GM21390 (cell line): ENCODE data around the gene CHCHD10.
A peak's percentile ranks its signal among the peaks of the same experiment; 100 is the strongest.

Experiments
- ATAC-seq: cut with Tn5 transposase; IDR thresholded peaks from one replicate; pipeline ENCODE4 v1.9.1; 2021; ENCODE audit not compliant: unreplicated experiment

Gene CHCHD10

DNA sequence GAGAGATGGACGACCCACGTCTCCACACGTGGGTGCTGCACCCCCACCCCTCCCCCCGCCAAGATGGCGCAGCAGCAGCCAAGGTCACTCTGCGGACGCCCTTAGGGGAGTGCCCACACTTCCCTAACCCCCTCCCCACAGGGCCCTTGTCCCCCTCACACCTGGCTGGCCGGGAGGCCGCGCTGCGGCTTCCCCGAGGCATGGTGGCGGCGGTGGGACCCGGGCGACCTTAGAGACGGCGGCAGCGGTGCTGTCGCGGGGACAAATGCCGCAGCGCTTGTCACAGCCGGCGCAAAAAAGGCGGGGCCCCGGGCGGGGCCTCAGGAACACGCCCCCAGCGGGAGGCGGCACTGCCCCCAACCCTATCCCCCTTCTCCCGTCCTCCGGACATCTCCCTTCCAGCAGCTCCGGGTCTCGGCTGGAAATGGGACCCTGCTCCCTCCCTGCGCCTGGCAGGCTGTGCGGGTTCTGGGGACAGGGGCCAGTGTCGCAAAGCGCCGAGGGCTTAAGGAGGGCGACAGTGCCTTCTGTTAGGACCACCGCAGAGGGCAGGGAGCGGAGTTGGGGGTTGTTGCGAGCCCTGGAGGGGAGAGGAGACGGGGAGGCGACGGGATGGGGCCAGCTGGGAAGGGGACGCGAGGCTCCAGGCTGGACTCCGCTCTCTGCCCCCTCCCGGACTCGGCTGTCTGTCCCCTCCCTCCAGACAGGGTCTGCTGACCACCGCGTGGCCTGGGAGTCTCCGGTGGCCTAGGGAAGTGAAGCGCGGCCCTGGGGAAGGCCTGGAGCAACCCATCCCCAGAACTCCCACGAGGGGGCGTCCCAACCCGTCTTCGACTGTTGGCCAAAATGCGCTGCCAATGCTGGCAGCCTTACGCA is at the start of gene CHCHD10:
Gene CHCHD10, minus strand, starts transcription at position 300 of the 876 bp plus-strand sequence. Its CDS starts 98 bp downstream, at position 202.
- no peak for ATAC-seq

GRCh38 chr22:23817146-23817545 is 49.4 kb upstream of the CHCHD10 start:
- no peak for ATAC-seq

- ATAC-seq: no peak
These were observed 48.6 kb upstream of the CHCHD10 start for GRCh38 chr22:23816156-23816976.

DNA sequence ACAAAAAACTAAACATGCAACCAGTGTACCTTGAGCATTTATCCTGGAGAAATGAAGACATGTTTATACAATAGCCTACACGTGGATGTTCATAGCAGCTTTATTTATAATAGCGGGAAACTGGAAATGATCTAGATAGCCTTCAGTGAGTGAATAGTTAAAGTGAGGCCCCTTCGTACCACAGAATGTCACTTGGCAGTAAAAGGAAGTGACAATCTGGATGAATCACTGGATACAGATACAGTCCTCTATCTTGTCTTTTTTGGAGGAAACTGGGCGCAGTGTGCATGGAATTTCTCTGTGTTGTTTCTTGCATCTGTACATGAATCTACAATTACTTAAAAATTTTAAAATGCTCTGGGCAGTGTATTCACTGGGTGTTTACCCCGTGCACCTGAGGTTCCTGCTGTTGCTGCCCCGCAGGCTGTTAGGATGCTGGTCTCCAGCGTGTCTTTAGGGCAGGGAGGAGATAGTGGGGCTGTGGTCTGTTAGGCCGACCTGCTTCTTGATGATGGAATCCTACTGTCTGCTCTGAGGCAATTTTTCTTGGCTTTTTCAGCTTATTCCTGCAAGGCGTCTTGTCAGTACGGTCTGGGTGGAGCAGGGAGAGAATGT is 47.9 kb upstream of the CHCHD10 start:
- no peak for ATAC-seq

DNA sequence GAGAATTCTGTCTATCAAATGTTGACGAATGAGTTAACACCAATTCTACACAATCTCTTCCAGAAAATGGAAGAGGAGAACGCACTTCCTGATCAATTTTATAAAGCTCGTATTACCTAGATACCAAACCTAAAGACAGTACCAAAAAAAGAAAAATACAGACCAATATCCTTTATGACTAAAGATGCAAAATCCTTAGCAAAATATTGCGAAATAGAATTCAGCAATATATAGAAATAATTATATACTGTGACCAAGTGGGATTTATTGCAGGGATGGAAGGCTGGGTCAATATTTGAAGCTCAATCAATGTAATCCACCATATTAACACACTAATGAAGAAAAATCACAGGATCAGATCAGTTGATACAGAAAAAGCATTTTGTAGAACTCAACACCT is 44.6 kb upstream of the CHCHD10 start:
- ATAC-seq: no peak

DNA sequence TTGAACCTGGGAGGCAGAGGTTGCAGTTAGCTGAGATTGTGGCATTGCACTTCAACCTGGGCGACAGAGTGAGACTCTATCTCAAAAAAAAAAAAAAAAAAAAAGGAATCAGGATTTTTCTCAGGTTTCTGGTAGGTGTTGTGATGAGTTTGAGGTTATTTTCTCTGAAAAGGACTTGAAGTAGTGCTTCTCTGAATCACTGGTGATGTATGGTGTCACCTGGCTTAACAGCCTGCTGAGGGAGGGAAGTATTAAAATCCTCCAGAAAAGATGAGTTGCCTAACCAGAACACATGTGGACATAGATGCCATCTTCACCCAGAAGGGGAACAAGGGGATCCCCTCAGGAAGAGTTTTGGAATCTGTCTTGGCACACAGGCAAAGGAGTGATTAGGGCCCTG is 39.1 kb upstream of the CHCHD10 start:
- no peak for ATAC-seq

DNA sequence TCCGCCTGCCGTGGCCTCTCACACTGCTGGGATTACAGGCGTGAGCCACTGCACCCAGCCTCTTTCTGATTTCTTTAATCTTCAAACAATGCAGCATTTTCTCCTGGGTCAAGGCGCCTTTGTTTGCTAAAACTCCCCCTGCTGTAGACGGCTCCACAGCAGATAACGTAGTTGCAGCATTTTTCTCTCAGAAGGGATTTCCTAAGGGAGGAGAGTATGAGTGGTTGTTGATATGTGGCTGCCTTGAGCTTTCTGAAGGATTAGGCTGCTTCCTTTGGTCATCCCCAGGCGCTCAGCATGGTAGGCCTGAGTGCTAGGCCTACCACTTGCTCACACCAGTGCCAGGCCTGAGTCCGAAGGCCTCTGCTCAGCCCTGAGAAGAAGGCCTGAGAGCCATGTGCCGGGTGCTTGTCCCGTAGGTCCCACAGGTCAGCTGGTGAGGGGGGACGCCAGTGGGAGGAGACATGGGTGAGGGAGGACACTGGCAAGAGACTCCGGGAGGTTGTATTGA is 37.1 kb upstream of the CHCHD10 start:
- ATAC-seq: no peak

DNA sequence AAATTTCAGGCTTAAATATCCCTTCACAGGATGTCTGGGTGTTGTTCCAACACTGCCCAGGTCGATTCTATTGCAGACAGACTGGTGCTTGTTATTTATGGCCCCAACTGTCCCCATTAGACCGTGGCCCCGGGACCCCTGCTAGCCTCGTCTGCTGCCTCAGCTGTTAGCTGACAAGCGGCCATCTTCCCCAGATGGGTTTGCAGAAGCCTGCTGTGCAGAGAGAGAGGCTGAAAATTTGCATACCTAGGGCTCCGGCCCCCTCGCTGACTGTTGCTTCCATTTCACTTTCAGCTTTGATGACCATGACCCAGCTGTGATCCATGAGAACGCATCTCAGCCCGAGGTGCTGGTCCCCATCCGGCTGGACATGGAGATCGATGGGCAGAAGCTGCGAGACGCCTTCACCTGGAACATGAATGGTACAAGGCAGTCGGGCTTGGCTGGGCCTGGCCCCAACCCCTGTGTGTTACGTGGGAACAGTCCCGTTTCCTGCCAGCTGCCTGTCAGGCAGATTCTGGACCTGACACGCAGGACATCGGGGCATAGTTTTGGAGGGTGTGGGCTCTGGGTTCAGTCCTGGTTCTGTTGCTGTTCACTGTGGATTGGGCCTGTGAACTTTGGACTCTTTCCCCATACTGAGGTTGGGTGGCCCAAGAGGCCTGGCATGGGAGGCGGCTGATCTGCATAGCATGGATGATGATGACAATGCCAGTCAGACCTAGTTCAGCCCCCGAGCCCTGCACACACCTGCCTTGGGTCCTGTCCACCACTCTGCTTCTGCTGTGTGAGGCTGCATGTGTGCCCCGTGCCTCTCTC is 35.4 kb upstream of the CHCHD10 start:
- ATAC-seq: no peak

GRCh38 chr22:23801886-23802377 is 34.2 kb upstream of the CHCHD10 start:
- ATAC-seq: no peak

- no peak for ATAC-seq
These were observed 33.6 kb upstream of the CHCHD10 start for GRCh38 chr22:23801238-23801821.

GRCh38 chr22:23800297-23801237 is 32.8 kb upstream of the CHCHD10 start:
- peak; percentile 55 for ATAC-seq

- ATAC-seq: no peak
These were observed 28.7 kb upstream of the CHCHD10 start for GRCh38 chr22:23796461-23796860.

GRCh38 chr22:23793326-23793725 is 25.6 kb upstream of the CHCHD10 start:
- ATAC-seq: no peak

DNA sequence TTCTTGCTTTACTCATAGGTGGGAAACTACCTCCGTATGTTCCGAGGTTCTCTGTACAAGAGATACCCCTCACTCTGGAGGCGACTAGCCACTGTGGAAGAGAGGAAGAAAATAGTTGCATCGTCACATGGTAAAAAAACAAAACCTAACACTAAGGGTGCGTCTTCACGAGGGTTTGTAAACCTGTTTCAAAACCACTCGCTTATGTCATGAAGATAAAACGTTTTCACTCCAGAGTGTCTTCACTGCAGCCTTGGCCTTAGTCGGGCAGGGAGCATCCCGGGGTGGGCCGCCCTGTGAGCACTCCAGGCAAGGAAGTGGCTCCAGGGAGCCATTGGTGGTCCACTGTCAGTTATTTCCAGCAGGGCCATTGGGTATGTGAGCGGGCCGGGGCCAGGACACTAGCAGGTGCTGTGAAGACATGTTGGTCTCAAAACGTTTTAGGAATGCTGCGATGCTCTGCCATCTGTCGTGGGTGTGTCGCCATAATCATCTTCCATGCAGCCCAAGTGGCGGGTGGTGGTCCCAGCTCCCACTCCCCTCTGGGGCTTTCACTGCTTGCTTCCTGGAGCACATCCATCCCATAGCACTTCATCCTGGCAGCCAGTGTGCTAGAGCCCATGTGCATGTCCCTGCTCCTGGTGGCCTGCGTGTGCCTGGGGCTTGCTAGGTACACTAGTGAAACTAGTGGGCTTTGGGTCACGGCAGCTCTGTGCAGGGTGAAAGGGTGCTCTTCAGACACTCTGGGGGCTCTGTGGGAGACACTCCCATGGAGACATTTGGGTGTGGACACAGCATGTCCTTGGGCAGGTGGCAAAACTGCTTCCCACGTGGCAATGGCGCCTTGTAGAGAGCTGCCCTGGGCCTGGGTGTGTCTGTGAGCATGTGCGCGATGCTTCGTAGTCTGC is 24.2 kb upstream of the CHCHD10 start:
- ATAC-seq: no peak

DNA sequence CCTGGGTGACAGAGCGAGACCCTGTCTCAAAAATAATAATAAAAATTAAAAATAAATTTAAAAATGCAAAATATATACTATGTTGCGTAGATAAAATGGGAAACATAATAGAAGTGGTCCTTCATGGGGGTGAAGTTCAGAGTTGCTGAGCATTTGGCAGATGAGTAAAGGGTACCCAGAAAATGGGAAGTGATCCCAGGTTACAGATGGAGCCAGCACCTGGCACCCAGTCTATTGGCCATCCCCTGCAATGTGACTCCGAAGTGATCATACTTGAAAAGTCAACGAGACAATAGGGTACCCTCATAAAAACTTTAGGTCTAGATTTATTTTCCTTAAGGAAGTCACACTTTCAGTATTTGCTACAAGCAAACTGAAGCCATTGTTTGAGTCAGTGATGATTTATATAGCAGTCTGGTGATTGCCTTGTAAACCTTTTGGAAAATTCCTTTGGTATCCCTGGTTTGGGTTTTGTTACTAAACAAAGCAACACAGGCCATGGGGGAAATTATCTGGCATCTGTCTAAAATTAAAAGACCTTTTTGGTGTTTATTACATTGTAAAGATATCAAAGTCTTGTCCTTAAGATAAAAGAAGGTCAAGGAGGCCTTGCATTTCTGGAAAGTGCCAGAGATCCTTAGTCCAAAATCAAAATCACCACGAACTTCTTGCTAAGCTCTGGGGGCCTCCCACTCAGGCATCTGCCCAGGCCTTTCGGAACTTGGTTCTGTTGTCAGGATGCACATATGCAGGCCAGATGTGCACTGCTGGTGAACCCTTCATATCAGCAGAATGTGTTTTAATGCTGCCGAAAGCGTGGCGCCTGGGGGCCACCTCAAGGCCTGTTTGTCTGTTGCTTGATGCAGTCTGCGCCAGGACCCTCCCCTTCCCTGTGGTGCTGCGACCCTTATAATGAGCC is 23.3 kb upstream of the CHCHD10 start:
- no peak for ATAC-seq

- ATAC-seq: no peak
These were observed 21.9 kb upstream of the CHCHD10 start for GRCh38 chr22:23789638-23790037.

- ATAC-seq: no peak
These were observed 21.3 kb upstream of the CHCHD10 start for GRCh38 chr22:23789121-23789520.
